K562 (cell line): ENCODE measurements around the gene GCK. TPM values are rescaled to one million over a fixed set of nuclear protein-coding genes. Genes with fewer than 3 reads are reported as not detected.

Experiments
- BRD4 ChIP-seq: fragments of 200-600 bp; sonication (generic); IDR thresholded peaks from 2 replicates; pipeline ENCODE4 v1.6.1; 2017; ENCODE audit warnings: inconsistent platforms
- CBX3 ChIP-seq, 2 experiments: IDR thresholded peaks; 1 replicate in 1 of 2; 2 replicates in 1 of 2; pipeline ENCODE4 v1.6.1; 2012; ENCODE audit warnings: inconsistent platforms in 2 of 2, low read length in 2 of 2, borderline replicate concordance in 1 of 2, control low read depth in 1 of 2
- FOXA3 ChIP-seq, 2 experiments: fragments of 450-650 bp in 1 of 2; sonication (generic) in 1 of 2; formaldehyde crosslinking; IDR thresholded peaks in 1 of 2; conservative IDR thresholded peaks in 1 of 2; 2 replicates each; pipeline versions ENCODE4 v1.4.0 to v1.8.0; 2020 to 2022; ENCODE audit warnings: mild to moderate bottlenecking in 2 of 2, missing genetic modification reagents in 1 of 2
- LCOR ChIP-seq: sonication (generic); formaldehyde crosslinking; IDR thresholded peaks from 2 replicates; pipeline ENCODE4 v1.8.0; 2022; ENCODE audit warnings: mild to moderate bottlenecking, missing genetic modification reagents
- RAD21 ChIP-seq, 2 experiments: fragments of 250-450 bp in 1 of 2; fragments of 450-650 bp in 1 of 2; sonication (Bioruptor Pico) in 1 of 2; formaldehyde crosslinking in 1 of 2; IDR thresholded peaks in 1 of 2; conservative IDR thresholded peaks in 1 of 2; 2 replicates each; pipeline versions ENCODE4 v1.4.0 to v1.8.0; 2020 to 2022; ENCODE audit warnings: mild to moderate bottlenecking in 2 of 2, moderate library complexity in 1 of 2
- polyA plus RNA-seq, 8 experiments: library from polyadenylated mRNA; depleted of rRNA in 4 of 8; stranded (reverse) in 5 of 8; unstranded in 3 of 8; fragments of >200 nt; fragmentation: Nextera tagmentation in 2 of 8; fragmentation: Illumina TruSeq in 1 of 8; extraction: Ambion mirVana in 2 of 8; extraction: Trizol in 1 of 8; gene quantifications; 2 replicates each; pipeline versions ENCODE4 v1.2.1 to v1.2.3, GENCODE V29; 2011 to 2014; ENCODE audit warnings: inconsistent platforms in 1 of 8, missing spikeins in 1 of 8
- total RNA-seq, 7 experiments: library from RNA; depleted of rRNA in 6 of 7; stranded (reverse); fragments of >200 nt in 6 of 7; fragmentation: Illumina TruSeq in 2 of 7; extraction: Trizol in 2 of 7; gene quantifications; 2 replicates each; pipeline versions ENCODE4 v1.2.1 to v1.2.3, GENCODE V29; 2011 to 2021; ENCODE audit warnings: low replicate concordance in 1 of 7
- TF ChIP-seq, protein P1 (sequence below), 2 experiments: fragments of 450-650 bp in 1 of 2; sonication (generic) in 1 of 2; formaldehyde crosslinking in 1 of 2; IDR thresholded peaks; 2 replicates each; pipeline versions ENCODE4 v1.7.1 to v1.9.0; 2016 to 2022; ENCODE audit warnings: inconsistent platforms in 1 of 2, mild to moderate bottlenecking in 1 of 2, missing genetic modification reagents in 1 of 2
- TF ChIP-seq, protein P2 (sequence below): sonication (generic); formaldehyde crosslinking; IDR thresholded peaks from 2 replicates; pipeline ENCODE4 v1.8.1; 2023; ENCODE audit warnings: mild to moderate bottlenecking, missing genetic modification reagents
- TF ChIP-seq, protein P3 (sequence below): sonication (generic); formaldehyde crosslinking; IDR thresholded peaks from 2 replicates; pipeline ENCODE4 v1.8.0; 2022; ENCODE audit warnings: mild to moderate bottlenecking, missing genetic modification reagents

Gene GCK
- total and polyA plus RNA-seq, 9 of the 15 experiments (the other 6 are each of a cell fraction or from before 2014, with no cell fraction given) = 0.11 to 0.55 (median 0.16) TPM; not detected in 3

DNA sequence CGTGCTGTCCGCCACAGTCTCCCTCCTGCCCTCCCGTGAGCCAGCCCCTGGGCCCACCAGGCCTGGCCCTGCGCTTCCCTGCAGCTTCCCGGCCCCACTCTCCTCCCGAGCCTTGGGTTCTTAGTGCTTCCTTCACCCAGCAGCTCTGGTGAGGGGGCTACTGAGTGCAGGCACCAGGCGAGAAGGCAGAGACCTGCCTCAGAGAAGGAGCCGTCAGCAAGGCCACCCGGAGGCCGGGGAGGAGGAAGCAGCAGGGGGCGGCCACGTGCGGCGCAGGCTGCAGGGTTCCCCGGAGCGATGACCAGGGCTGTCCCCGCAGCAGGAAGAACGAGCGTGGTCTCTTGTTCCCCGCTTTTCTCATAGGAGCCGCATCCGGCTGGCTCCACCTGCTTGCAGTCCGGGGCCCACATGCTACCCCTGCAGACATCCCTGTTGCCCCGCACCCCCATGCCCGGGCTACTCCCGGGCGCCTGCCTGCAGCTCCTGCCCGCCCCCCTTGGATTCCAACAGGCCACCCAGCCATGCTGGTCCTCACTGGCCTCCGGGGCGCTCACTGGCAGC lies 32.1 kb upstream of the GCK start (continued):
- TF ChIP-seq, protein P1, sequence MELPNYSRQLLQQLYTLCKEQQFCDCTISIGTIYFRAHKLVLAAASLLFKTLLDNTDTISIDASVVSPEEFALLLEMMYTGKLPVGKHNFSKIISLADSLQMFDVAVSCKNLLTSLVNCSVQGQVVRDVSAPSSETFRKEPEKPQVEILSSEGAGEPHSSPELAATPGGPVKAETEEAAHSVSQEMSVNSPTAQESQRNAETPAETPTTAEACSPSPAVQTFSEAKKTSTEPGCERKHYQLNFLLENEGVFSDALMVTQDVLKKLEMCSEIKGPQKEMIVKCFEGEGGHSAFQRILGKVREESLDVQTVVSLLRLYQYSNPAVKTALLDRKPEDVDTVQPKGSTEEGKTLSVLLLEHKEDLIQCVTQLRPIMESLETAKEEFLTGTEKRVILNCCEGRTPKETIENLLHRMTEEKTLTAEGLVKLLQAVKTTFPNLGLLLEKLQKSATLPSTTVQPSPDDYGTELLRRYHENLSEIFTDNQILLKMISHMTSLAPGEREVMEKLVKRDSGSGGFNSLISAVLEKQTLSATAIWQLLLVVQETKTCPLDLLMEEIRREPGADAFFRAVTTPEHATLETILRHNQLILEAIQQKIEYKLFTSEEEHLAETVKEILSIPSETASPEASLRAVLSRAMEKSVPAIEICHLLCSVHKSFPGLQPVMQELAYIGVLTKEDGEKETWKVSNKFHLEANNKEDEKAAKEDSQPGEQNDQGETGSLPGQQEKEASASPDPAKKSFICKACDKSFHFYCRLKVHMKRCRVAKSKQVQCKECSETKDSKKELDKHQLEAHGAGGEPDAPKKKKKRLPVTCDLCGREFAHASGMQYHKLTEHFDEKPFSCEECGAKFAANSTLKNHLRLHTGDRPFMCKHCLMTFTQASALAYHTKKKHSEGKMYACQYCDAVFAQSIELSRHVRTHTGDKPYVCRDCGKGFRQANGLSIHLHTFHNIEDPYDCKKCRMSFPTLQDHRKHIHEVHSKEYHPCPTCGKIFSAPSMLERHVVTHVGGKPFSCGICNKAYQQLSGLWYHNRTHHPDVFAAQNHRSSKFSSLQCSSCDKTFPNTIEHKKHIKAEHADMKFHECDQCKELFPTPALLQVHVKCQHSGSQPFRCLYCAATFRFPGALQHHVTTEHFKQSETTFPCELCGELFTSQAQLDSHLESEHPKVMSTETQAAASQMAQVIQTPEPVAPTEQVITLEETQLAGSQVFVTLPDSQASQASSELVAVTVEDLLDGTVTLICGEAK (IDR thresholded peaks at IDR 0.05) = no peak
- TF ChIP-seq, protein P1 (CRISPR knock-in tag; IDR thresholded peaks at IDR 0.05) = 0 out of 2 replicates have a peak, but pooled peaks have one; percentile 38
- TF ChIP-seq LCOR (CRISPR knock-in tag) (peak; percentile 41; the same call in 1 of the 2 replicates), CBX3 (IDR thresholded peaks at IDR 0.05; ENCODE audit: borderline replicate concordance in 1 of 2, low read length in 2 of 2) (peak in 1 of 2 experiments; percentile 50; a peak in 1 of 3 replicates), BRD4 (no peak), RAD21 (CRISPR knock-in tag; conservative IDR thresholded peaks at IDR 0.05 in 1 of 2, IDR thresholded peaks at IDR 0.05 in 1 of 2) (peak in 1 of 2 experiments; percentile 19; a peak in 1 of 4 replicates), FOXA3 (CRISPR knock-in tag; conservative IDR thresholded peaks at IDR 0.05 in 1 of 2, IDR thresholded peaks at IDR 0.05 in 1 of 2) (peak in 1 of 2 experiments; percentile 80; a peak in 1 of 4 replicates)
- TF ChIP-seq, protein P2, sequence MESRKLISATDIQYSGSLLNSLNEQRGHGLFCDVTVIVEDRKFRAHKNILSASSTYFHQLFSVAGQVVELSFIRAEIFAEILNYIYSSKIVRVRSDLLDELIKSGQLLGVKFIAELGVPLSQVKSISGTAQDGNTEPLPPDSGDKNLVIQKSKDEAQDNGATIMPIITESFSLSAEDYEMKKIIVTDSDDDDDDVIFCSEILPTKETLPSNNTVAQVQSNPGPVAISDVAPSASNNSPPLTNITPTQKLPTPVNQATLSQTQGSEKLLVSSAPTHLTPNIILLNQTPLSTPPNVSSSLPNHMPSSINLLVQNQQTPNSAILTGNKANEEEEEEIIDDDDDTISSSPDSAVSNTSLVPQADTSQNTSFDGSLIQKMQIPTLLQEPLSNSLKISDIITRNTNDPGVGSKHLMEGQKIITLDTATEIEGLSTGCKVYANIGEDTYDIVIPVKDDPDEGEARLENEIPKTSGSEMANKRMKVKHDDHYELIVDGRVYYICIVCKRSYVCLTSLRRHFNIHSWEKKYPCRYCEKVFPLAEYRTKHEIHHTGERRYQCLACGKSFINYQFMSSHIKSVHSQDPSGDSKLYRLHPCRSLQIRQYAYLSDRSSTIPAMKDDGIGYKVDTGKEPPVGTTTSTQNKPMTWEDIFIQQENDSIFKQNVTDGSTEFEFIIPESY (CRISPR knock-in tag) = peak; percentile 91
- TF ChIP-seq, protein P3, sequence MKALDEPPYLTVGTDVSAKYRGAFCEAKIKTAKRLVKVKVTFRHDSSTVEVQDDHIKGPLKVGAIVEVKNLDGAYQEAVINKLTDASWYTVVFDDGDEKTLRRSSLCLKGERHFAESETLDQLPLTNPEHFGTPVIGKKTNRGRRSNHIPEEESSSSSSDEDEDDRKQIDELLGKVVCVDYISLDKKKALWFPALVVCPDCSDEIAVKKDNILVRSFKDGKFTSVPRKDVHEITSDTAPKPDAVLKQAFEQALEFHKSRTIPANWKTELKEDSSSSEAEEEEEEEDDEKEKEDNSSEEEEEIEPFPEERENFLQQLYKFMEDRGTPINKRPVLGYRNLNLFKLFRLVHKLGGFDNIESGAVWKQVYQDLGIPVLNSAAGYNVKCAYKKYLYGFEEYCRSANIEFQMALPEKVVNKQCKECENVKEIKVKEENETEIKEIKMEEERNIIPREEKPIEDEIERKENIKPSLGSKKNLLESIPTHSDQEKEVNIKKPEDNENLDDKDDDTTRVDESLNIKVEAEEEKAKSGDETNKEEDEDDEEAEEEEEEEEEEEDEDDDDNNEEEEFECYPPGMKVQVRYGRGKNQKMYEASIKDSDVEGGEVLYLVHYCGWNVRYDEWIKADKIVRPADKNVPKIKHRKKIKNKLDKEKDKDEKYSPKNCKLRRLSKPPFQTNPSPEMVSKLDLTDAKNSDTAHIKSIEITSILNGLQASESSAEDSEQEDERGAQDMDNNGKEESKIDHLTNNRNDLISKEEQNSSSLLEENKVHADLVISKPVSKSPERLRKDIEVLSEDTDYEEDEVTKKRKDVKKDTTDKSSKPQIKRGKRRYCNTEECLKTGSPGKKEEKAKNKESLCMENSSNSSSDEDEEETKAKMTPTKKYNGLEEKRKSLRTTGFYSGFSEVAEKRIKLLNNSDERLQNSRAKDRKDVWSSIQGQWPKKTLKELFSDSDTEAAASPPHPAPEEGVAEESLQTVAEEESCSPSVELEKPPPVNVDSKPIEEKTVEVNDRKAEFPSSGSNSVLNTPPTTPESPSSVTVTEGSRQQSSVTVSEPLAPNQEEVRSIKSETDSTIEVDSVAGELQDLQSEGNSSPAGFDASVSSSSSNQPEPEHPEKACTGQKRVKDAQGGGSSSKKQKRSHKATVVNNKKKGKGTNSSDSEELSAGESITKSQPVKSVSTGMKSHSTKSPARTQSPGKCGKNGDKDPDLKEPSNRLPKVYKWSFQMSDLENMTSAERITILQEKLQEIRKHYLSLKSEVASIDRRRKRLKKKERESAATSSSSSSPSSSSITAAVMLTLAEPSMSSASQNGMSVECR (CRISPR knock-in tag) = 0 out of 2 replicates have a peak, but pooled peaks have one; percentile 39
